GM10266 (cell line): ENCODE measurements around the gene GET4.

ENCODE experiments used
- DNase-seq: peaks from one replicate; pipeline ENCODE4 v3.0.0; 2012; ENCODE audit errors: extremely low spot score
- TF ChIP-seq, protein P1 (sequence below): IDR thresholded peaks from 2 replicates; pipeline ENCODE4 v1.5.1; 2012; ENCODE audit warnings: mild to moderate bottlenecking, low read depth; ENCODE audit not compliant: control insufficient read depth, insufficient read depth; ENCODE audit errors: missing control alignments

GET4 gene

DNA sequence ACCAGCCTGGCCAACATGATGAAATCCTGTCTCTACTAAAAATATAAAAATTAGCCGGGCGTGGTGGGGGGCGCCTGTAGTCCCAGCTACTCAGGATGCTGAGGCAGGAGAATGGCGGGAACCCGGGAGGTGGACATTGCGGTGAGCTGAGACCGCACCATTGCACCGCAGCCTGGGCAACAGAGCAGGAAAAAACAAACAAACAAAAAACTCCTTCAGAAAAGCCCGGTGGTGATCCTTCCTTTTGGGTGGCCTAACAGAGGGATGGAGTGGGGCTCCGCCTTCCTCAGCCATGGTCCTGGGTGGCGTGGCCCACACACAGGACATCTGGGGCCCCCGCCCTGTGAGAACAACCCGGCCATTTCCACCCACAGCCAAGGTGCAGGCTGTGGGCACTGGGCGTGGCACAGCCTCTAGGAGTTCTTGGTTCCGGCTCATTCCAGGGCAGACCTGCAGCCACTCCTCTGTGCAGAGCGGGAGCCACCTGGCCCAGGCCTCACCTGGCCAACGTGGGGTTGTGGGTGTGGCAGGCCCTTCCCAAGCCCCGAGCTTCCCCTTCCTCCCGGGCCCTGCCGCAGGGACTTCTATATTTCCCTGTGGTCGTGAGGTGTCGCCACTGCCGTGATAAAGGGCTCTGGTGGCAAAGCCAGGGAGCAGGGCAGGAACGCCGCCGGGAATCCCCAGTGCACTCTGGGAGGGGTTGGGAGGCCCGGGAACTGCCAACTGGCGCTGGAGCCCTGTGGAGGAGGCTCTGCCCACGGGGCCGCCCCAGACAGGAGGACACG lies 37.6 kb downstream of the GET4 start:
- no peak for DNase-seq
- TF ChIP-seq, protein P1, sequence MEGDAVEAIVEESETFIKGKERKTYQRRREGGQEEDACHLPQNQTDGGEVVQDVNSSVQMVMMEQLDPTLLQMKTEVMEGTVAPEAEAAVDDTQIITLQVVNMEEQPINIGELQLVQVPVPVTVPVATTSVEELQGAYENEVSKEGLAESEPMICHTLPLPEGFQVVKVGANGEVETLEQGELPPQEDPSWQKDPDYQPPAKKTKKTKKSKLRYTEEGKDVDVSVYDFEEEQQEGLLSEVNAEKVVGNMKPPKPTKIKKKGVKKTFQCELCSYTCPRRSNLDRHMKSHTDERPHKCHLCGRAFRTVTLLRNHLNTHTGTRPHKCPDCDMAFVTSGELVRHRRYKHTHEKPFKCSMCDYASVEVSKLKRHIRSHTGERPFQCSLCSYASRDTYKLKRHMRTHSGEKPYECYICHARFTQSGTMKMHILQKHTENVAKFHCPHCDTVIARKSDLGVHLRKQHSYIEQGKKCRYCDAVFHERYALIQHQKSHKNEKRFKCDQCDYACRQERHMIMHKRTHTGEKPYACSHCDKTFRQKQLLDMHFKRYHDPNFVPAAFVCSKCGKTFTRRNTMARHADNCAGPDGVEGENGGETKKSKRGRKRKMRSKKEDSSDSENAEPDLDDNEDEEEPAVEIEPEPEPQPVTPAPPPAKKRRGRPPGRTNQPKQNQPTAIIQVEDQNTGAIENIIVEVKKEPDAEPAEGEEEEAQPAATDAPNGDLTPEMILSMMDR: no peak

DNA sequence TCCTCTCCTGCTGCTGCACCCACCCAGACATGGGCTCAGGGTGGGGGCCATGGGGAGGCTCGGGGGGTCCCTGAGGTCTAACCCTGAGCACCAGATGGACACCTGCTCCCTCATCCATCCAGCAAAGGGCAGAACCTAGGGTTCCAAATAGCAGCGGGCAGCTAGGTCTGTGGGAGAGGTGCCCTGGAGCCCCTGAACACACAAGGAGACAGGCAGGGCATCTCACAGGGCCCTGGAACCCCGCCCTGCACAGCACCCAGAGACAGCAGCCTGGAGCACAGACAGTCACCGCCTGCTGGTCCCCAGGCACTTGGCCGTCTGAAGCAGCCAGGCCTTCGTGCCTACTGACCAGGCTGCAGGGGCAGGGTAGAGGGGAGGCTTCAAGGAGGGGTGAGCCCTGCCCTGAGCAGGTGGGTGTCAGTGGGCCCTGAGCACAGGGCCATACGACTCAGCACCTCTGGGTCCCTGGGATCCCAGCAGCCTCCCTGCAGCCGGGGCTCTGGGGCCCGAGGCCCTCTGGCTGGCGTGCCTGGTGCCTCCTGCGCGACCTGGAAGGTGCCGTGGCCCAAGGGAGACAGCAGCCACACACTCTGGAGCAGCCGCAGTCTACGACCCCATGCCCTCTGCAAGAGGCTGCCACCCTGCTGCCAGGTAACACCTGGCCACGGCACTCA lies 38.3 kb downstream of the GET4 start:
- TF ChIP-seq, protein P1: no peak
- no peak for DNase-seq

DNA sequence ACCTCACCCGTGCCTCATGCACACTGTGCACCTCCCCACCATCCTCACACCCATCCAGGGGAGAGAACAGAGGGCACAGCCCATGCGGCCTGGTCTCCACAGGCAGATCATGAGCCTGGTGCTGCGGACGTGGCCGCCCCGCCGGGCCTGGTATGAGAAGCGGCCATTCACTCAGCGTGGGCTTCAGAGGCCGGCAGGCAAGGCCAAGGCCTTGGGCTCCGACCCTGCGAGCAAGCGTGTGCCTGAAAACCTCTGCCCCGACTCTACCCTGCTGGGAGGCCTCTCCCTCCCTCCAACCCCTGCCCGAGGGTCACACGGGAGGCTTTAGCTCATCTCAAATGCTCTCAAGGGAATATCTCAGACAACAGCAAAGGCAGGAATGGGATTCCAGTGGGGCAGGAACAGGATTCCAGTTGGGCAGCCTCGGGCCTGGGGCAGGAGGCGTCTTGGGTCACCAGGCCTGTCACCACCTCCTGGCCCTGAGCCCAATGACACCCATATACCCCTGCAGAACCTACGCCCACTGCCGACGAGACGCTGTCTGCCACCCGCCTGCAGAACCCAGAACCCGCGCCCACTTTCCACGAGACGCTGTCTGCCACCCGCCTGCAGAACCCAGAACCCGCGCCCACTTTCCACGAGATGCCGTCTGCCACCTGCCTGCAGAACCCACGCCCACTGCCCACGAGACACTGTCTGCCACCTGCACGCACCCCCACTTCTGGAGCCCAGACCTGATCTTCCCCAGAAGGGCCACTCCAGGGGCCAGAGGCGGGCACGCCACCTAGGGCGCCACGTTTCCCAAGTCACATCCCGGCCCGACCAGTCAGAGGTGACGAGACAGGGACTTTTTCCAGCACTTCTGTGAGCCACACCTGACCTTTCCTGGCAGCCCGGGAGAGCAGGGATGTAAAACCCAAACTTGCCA lies 39.2 kb downstream of the GET4 start:
- TF ChIP-seq, protein P1: no peak

DNA sequence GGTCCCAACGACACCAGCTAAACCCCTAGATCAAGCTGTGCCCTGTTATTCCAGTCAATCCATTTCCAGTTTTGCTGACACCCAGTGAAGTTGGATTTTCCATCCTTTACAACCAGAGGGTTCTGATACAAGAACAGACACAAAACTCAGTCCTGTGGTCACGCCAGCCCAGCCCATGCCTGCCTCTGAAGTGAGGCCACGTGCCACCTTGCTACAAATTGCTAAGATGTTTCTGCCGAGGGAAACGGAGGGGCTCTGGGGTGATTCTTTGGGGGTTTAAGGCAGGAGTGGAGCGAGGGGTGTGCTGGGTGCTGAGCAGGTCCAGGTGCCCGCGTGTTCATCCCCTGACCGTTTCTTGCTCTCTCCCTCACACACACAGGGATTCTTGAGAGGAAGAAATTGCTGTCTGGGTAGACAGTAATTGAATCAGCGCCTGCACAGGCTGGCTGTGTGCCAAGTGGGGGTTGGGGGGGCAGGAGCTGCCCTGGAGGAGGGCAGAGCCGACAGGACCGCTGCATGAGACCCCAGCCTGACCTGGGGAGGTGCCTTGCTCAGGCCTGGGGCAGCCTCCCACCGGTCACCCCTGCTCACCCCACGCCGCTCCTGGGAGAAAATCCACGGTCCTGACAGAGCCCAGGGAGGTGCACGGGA lies 40.1 kb downstream of the GET4 start:
- no peak for DNase-seq
- TF ChIP-seq, protein P1: no peak

More for the DNA sequence above, 39.2 kb downstream of the GET4 start:
- no peak for DNase-seq

DNA sequence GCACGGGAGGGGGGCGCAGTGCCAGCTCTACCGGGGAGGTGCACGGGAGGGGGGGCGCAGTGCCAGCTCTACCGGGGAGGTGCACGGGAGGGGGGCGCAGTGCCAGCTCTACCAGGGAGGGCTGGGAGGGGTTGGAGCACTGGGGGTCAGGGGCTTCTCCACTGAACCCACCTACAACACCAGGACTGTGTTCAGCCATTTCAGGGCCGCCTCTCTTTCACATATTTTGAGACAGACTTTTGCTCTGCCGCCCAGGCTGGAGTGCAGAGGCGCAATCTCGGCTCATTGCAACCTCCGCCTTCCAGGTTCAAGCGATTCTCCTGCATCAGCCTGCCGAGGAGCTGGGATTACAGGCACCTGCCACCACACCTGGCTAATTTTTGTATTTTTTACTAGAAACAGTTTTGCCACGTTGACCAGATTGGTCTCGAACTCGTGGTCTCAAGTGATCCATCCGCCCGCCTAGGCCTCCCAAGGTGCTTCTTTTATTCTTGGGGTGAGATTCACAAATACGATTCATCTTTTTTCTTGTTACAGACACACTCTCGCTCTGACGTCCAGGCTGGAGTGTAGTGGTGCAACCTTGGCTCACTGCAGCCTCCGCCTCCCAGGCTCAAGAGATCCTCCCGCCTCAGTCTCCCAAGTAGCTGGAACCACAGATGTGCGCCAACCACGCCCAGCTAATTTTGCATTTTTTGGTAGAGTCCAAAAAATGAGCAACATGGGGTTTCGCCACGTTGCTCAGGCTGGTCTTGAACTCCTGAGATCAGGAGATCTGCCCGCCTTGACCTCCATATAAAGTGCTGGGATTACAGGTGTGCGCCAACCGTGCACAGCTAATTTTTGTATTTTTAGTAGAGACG lies 41.1 kb downstream of the GET4 start:
- no peak for DNase-seq
- TF ChIP-seq, protein P1: no peak

DNA sequence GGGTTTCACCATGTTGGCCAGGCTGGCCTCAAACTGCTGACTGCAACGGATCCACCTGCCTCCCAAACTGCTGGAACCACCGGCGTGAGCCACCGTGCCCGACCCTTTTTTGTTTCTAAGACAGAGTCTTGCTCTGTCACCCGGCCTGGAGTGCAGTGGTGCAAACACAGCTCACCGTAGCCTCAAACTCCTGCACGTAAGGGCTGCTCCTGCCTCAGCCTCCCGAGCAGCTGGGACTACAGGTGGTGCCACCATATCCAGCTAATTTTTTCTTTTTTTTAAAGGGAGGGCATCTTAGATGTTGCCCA lies 41.7 kb downstream of the GET4 start:
- TF ChIP-seq, protein P1: no peak
- DNase-seq: no peak
